GM19438 (cell line): ENCODE data around the gene TCF4.

ENCODE experiments used
- ATAC-seq: cut with Tn5 transposase; IDR thresholded peaks from one replicate; pipeline ENCODE4 v1.9.1; 2021; ENCODE audit warnings: low read depth; ENCODE audit not compliant: unreplicated experiment

TCF4 gene

GRCh38 chr18:55419947-55420664, 167.9 kb downstream of the TCF4 start:
- no peak for ATAC-seq

GRCh38 chr18:55419132-55419946, 168.7 kb downstream of the TCF4 start:
- ATAC-seq, result no peak

DNA sequence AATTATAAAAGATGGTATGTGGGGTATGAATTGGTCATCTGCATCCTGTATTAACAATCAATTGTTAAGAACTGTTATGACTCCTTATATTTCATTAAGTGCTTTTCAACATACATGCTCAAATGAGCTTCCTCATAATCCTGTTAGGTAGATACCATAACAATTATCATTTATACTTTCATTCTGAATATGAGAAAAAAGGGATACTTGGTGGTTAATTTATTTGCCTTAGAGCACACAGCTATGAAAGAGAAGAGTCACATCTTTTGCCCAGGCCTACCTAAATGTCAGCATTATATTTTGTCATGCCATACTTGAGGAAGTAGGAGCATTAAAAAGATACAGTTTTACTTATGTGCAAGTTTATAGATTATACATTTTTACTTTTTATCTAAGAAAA, 169.6 kb downstream of the TCF4 start:
- no peak for ATAC-seq

- no peak for ATAC-seq
Measured at GRCh38 chr18:55416791-55417190, 171.2 kb downstream of the TCF4 start.

DNA sequence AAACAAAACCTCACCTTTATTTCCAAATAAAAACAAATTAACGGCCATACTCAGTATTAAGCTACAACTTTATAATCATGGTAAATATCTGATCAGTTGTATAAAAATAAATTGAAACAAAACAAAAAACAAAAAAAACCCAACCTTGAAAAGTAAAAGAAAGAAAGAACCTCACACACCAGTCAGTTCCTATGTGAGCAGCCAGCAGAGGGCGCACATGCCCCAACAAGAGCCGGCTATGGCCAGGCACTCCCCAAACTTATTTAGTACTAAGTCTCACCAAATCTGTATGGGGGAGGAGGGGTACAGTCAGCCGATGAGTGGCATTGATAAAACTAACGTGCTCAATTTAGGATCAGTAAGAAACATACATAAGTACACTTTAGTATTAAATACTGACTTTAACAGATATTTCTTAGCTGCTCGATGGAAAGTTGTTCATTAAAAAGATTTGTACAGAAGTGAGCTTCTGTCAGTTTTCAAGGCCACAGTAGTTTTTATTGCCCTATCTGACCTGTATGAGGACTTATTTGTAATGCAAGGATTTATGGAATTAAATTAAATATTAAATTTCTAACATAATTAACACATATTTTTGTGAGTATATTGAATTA, 172.6 kb downstream of the TCF4 start:
- peak; percentile 93 for ATAC-seq

DNA sequence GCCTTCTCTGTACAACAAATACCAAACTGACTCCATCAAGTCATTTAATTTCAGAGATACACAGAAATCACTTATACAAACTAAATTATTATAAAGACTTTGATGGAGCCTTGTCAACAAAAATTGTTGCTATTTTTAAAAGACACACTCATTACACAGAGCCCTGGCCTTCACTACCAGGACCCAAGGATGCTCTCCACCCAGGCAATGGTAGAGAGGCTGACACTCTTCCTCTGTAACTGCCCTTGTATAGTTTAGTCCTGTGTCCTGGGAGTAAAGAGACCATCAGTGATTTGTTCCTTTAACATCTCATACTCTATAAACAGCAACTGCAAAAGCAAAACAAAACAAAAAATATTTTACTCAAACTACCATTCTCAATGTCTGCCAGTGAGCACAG, 173.5 kb downstream of the TCF4 start:
- no peak for ATAC-seq

DNA sequence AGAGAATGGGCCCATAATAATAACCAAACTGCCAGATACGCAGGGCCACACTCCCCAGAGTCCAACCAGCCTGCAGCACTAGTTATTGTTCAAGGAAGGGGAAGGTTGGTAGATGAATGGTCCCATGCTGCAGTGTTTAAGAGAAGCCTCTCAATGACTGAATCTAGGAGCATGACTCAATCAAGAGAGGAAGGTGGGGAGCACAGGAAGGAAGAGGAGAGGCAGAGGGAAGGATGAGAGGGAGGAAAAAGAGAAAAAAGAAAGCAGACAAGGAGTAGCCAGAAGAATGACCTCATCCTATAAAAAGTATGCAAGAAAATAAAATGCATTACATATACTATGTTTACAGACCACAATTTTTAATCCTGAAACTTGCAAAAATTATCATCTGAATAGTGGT, 174.5 kb downstream of the TCF4 start:
- ATAC-seq, result no peak

- ATAC-seq, result no peak
Measured at GRCh38 chr18:55407774-55408535, 180.0 kb downstream of the TCF4 start.

- ATAC-seq, result no peak
Measured at GRCh38 chr18:55407191-55407590, 180.8 kb downstream of the TCF4 start.

- no peak for ATAC-seq
Measured at GRCh38 chr18:55406451-55406991, 181.5 kb downstream of the TCF4 start.

DNA sequence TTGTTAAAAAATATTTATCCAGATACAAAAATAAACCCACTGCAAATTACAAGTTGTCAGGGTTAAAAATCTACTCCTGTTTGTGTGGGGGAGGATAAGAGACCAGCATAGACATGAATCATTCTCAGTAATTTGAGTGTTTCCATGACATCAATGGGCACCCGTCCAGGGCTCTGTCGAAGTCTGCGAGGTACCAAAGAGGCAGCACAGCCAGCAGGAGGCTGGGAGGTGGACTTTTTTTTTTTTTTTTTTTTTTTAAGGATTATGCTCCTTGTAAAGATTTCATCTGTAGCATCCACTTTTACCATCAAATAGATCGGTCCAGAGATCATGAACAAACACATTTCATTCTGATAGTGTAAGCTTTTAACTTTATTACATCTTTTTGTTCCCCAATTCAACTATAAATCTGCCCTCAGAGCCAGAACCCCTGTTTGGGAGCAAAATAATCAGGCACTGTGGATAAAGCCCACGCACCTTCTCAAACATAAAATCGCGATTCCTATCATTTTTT, 182.0 kb downstream of the TCF4 start:
- no peak for ATAC-seq

GRCh38 chr18:55405475-55405874, 182.5 kb downstream of the TCF4 start:
- ATAC-seq, result no peak

DNA sequence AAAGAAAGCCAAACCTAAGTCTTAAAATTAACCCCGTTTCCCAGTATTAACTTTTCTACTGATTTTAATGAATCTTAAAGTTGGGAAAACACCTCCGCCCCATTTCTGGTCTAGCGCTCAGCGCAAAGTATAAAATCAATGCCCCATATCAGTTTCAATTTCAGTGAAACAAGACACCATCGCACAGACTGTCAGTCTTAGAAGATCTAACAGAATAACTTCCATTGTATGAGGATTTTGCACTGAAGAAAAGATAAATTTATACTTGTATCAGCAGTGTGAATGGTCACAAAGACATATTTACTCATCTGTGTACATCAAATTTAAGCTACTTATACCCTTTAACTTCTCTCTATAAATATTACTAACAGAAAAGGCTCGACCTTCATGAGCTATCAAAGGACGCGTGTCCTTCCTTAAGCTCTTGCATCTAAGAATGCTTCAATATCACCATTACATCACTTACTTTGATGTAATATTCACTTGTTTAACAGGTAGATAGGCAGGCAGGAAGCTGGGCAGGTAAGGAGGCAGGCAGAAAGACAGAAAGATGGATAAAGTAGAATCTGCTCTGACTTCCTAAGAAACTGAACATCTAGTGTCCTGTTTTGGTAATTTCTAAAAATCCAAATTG, 183.0 kb downstream of the TCF4 start:
- no peak for ATAC-seq

GRCh38 chr18:55404136-55404830, 183.7 kb downstream of the TCF4 start:
- no peak for ATAC-seq

GRCh38 chr18:55403421-55403949, 184.5 kb downstream of the TCF4 start:
- ATAC-seq, result no peak

DNA sequence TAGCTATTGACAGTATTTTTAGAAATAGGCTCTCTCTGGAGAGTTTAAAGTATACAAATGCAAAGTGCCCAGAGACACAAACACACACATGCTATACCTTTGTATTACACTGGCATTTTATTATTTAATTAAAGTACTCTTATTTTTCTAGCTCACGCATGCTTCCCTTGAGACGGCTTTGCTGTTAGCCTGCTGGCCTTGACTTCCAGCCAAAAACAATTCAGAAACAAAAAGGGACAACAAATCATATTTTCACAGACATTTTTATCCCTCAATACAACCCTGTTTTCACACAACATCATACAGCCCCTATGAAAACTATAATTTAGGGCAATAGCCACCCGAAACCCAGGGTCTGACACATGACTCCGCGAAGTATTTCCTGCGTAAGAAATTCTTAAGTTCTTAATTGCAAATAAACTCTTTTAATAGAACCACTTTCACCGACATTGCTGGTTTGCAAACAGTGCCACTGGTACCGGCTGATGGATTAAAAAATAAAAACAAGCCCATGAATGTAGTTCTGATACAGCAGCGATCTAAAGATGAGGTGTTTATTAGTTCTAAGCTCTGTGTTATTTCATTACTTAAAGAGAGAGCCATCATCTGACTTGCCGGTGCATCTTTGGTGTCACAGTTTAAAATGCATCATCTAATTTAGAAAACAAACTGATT, 185.1 kb downstream of the TCF4 start:
- no peak for ATAC-seq

GRCh38 chr18:55401638-55402191, 186.3 kb downstream of the TCF4 start:
- no peak for ATAC-seq
